ENCODE measurements around the gene CNIH3.

CNIH3 gene

GRCh38 chr1:224594360-224594759, 21.8 kb upstream of the CNIH3 start:
- H3K4me3 Mint-ChIP-seq, result no peak overlapping the region
- ATAC-seq (replicated peaks) (peak; percentile 15 to 41), DNase-seq (no peak)
- no peaks in the 10 kb centered on the region for H3K9me3 Mint-ChIP-seq
- peaks cover 0 to 3% of the 10 kb centered on the region in 2 donors for H3K27me3 Mint-ChIP-seq
- no peak overlapping the region for H3K27ac Mint-ChIP-seq
- peaks cover 5 to 20% of the 10 kb centered on the region in 2 donors for H3K4me1 Mint-ChIP-seq
- no peaks in the 10 kb centered on the region for H3K36me3 Mint-ChIP-seq

DNA sequence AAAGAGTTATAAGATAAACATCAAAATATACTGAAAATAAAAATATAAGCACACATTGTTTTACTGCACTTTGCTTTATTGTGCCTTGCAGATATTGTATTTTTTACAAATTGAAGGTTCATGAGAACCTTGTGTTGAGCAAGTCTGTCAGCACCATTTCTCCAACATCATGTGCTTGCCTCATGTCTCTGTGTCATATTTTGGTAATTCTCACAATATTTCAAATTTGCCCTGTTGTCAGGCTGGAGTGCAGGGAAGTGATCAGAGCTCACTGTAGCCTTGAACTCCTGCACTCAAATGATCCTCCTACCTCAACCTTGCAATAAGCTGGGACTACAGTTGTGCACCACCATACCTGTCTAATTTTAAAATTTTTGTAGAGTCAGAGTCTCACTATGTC, 21.3 kb upstream of the CNIH3 start:
- H3K27ac Mint-ChIP-seq, result no peak overlapping the region
- H3K9me3 Mint-ChIP-seq, result no peaks in the 10 kb centered on the region
- no peak overlapping the region for H3K4me3 Mint-ChIP-seq
- H3K27me3 Mint-ChIP-seq, result peaks cover 0 to 3% of the 10 kb centered on the region in 2 donors
- no peaks in the 10 kb centered on the region for H3K36me3 Mint-ChIP-seq
- DNase-seq (no peak), ATAC-seq (replicated peaks) (no peak)
- peaks cover 5 to 20% of the 10 kb centered on the region in 2 donors for H3K4me1 Mint-ChIP-seq

GRCh38 chr1:224605482-224606181, 10.5 kb upstream of the CNIH3 start:
- peaks cover 7 to 12% of the 10 kb centered on the region in 2 donors for H3K9me3 Mint-ChIP-seq
- ATAC-seq (replicated peaks) (no peak), DNase-seq (no peak)
- H3K27ac Mint-ChIP-seq, result no peak overlapping the region
- peaks cover 27 to 34% of the 10 kb centered on the region in 2 donors for H3K27me3 Mint-ChIP-seq
- peaks cover 0 to 5% of the 10 kb centered on the region in 2 donors for H3K36me3 Mint-ChIP-seq
- H3K4me3 Mint-ChIP-seq, result no peak overlapping the region
- H3K4me1 Mint-ChIP-seq, result no peaks in the 10 kb centered on the region

DNA sequence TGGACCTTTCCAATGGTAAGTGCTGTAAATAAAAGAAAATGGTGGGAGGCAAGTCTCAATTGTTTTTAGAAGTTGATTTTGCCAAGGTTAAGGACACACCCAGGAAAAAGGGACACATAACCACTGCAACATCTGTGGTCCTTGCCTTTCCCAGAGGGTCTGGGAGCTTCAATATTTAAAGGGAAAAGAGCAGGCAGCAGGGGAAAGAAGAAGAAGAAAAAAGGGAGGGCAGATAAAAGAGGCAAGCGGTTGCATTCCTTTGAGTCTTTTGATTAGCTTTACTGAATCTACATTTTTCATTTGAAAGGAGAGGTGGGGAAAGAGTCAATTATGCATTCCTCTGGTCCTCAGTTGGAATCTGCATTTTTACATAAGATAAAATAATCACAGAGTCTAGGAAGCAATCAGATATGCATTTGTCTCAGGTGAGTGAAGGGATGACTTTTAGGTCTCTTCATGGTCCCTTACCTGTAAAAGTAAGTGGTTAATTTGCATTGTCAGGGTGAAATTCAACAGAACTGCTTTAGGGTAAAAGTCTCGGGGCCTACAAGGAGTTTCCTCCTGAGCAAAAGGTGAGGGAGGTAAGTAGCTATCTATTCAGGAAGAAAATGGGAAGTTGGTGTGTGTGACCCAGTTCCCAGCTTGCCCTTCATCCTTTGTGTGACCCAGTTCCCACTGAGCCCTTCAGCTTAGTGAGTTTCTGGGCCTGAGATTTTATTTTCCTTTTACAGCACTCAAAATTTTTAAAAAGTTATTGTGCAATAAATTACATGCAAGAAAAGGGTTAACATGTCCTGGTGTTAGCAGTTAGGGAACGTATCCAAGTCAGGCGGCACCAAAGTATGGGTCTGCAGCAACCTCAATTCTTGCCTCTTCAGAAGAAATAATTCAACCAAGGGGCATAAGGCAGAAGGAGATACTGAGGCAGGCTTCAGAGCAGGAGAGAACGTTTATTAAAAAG, 8.6 kb upstream of the CNIH3 start:
- Mint-ChIP-seq H3K4me3 (no peak overlapping the region), H3K36me3 (peaks cover 0 to 5% of the 10 kb centered on the region in 2 donors), H3K9me3 (peaks cover 9 to 12% of the 10 kb centered on the region in 2 donors), H3K4me1 (no peaks in the 10 kb centered on the region), H3K27ac (no peak overlapping the region), H3K27me3 (peaks cover 29 to 34% of the 10 kb centered on the region in 2 donors)
- ATAC-seq (replicated peaks) (no peak), DNase-seq (no peak)

- ATAC-seq (replicated peaks) (no peak), DNase-seq (no peak)
- Mint-ChIP-seq H3K27ac (no peak overlapping the region), H3K36me3 (peaks cover 0 to 5% of the 10 kb centered on the region in 2 donors), H3K27me3 (peaks cover 34 to 38% of the 10 kb centered on the region in 2 donors), H3K4me1 (no peaks in the 10 kb centered on the region), H3K9me3 (peaks cover 9 to 12% of the 10 kb centered on the region in 2 donors), H3K4me3 (no peak overlapping the region)
These were observed 6.8 kb upstream of the CNIH3 start for GRCh38 chr1:224609333-224609732.

- no peak for ATAC-seq (replicated peaks)
- no peak overlapping the region for H3K27ac Mint-ChIP-seq
- H3K27me3 Mint-ChIP-seq, result peaks cover 36 to 37% of the 10 kb centered on the region in 2 donors
- no peak overlapping the region for H3K4me3 Mint-ChIP-seq
- DNase-seq, result no peak
- H3K36me3 Mint-ChIP-seq, result no peaks in the 10 kb centered on the region
- H3K9me3 Mint-ChIP-seq, result peaks cover 0 to 1% of the 10 kb centered on the region in 2 donors
- peaks cover 5 to 14% of the 10 kb centered on the region in 2 donors for H3K4me1 Mint-ChIP-seq
These were observed 3.9 kb upstream of the CNIH3 start for GRCh38 chr1:224612246-224612645.

DNA sequence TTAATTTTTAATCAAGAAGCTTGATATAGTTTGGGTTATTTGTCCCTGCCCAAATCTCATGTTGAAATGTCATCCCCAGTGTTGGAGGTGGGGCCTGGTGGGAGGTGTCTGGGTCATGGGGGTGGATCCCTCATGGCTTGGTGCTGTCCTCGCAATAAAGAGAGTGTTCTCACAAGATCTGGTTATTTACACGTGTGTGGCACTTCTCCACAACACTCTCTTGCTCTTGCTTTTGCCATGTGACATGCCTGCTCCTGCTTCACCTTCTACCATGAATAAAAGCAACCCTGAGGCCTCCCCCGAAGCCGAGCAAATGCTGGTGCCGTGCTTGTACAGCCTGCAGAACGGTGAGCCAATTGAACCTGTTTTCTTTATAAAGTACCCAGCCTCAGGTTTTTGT, 2.6 kb upstream of the CNIH3 start:
- no peak for ATAC-seq (replicated peaks)
- Mint-ChIP-seq H3K9me3 (peaks cover 0 to 1% of the 10 kb centered on the region in 2 donors), H3K4me1 (peaks cover 9 to 19% of the 10 kb centered on the region in 2 donors), H3K36me3 (no peaks in the 10 kb centered on the region), H3K27ac (no peak overlapping the region), H3K27me3 (peaks cover 43 to 48% of the 10 kb centered on the region in 2 donors), H3K4me3 (no peak overlapping the region)
- no peak for DNase-seq

- H3K36me3 Mint-ChIP-seq, result peaks cover 0 to 2% of the 10 kb centered on the region in 2 donors
- no peak for ATAC-seq (replicated peaks)
- H3K27me3 Mint-ChIP-seq, result peaks cover 58 to 59% of the 10 kb centered on the region in 2 donors
- peaks cover 2 to 4% of the 10 kb centered on the region in 2 donors for H3K9me3 Mint-ChIP-seq
- peaks cover 9 to 19% of the 10 kb centered on the region in 2 donors for H3K4me1 Mint-ChIP-seq
- peak overlapping the region; percentile 87 for H3K27ac Mint-ChIP-seq
- peak overlapping the region; percentile 55 to 64 for H3K4me3 Mint-ChIP-seq
- DNase-seq, result no peak
These were observed 766 bp downstream of the CNIH3 start for GRCh38 chr1:224616756-224617409.

GRCh38 chr1:224617410-224618355, 1.6 kb downstream of the CNIH3 start:
- ATAC-seq (replicated peaks) (no peak), DNase-seq (no peak)
- H3K4me1 Mint-ChIP-seq, result peaks cover 9 to 19% of the 10 kb centered on the region in 2 donors

GRCh38 chr1:224619209-224619608, 3.1 kb downstream of the CNIH3 start:
- H3K27me3 Mint-ChIP-seq, result peaks cover 68 to 69% of the 10 kb centered on the region in 2 donors

More at GRCh38 chr1:224617410-224618355, 1.6 kb downstream of the CNIH3 start:
- Mint-ChIP-seq H3K27me3 (peaks cover 56 to 59% of the 10 kb centered on the region in 2 donors), H3K4me3 (peak overlapping the region in 1 of 2 donors; percentile 41), H3K9me3 (peaks cover 8 to 10% of the 10 kb centered on the region in 2 donors), H3K36me3 (peaks cover 0 to 3% of the 10 kb centered on the region in 2 donors), H3K27ac (no peak overlapping the region)

GRCh38 chr1:224620105-224620504, 4.0 kb downstream of the CNIH3 start:
- H3K4me3 Mint-ChIP-seq, result no peak overlapping the region
- H3K4me1 Mint-ChIP-seq, result peaks cover 9 to 26% of the 10 kb centered on the region in 2 donors
- peaks cover 10 to 12% of the 10 kb centered on the region in 2 donors for H3K9me3 Mint-ChIP-seq
- DNase-seq (no peak), ATAC-seq (replicated peaks) (no peak)
- H3K36me3 Mint-ChIP-seq, result peaks cover 0 to 3% of the 10 kb centered on the region in 2 donors
- no peak overlapping the region for H3K27ac Mint-ChIP-seq
- H3K27me3 Mint-ChIP-seq, result peaks cover 71 to 72% of the 10 kb centered on the region in 2 donors

More at GRCh38 chr1:224619209-224619608, 3.1 kb downstream of the CNIH3 start:
- peaks cover 0 to 3% of the 10 kb centered on the region in 2 donors for H3K36me3 Mint-ChIP-seq
- H3K9me3 Mint-ChIP-seq, result peaks cover 10 to 12% of the 10 kb centered on the region in 2 donors
- ATAC-seq (replicated peaks) (no peak), DNase-seq (no peak)
- no peak overlapping the region for H3K27ac Mint-ChIP-seq
- no peak overlapping the region for H3K4me3 Mint-ChIP-seq
- peaks cover 9 to 23% of the 10 kb centered on the region in 2 donors for H3K4me1 Mint-ChIP-seq

DNA sequence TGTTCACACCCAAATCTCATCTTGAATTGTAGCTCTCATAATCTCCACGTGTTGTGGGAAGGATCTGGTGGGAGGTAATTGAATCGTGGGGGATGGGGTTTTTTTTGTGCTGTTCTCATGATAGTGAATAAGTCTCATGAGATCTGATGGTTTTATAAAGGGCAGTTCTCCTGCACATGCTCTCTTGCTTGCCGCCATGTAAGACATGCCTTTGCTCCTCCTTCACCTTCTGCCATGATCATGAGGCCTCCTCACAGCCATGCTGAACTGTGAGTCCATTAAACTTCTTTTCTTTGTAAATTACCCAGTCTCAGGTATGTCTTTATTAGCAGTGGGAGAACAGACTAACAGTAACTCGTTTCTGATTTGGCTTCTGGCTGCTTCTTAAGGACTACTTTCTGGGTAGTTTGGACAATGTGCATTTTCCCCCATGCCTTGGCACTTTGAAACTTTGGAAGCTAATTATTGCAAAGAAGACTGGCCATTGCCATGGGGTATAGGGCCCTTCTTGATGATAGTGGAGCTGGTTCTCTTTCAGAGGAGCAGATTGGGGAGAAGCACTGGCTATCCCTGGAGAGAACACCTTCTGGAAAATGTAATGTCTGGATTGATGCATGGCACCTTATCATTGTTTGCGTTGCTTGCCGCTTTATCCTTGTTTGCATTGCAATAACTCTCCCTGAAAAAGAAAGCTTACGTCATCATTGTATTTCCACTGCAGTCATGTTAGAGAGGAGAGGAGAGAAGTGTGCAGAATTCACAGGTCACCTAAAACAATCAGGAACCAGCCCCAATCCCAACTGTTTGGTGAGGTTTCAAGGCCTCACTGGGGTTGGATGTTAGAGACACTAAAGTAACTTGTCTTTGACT, 5.9 kb downstream of the CNIH3 start:
- Mint-ChIP-seq H3K9me3 (peaks cover 10 to 12% of the 10 kb centered on the region in 2 donors), H3K27ac (no peak overlapping the region), H3K4me3 (no peak overlapping the region), H3K4me1 (peaks cover 3 to 14% of the 10 kb centered on the region in 2 donors), H3K36me3 (peaks cover 0 to 3% of the 10 kb centered on the region in 2 donors), H3K27me3 (peaks cover 56 to 59% of the 10 kb centered on the region in 2 donors)
- DNase-seq (no peak), ATAC-seq (replicated peaks) (no peak)
